Stomach smooth muscle (tissue), 2 donors: ENCODE measurements around the gene PRCD.
A peak's percentile ranks its signal among the peaks of the same experiment; 100 is the strongest.
"Not testable (repeated sequence)": the region's sequence is repeated elsewhere in the genome, so short reads cannot be mapped to it uniquely, and the experiment has no call there.

Experiments
- H3K27ac ChIP-seq: one replicate; pipeline ENCODE4 v1.7.0; 2013; ENCODE audit warnings: mild to moderate bottlenecking, low read length, inconsistent platforms
- H3K27me3 ChIP-seq, 2 donors: one replicate each; pipeline ENCODE4 v1.7.0; 2013; ENCODE audit warnings: low read length in 2 of 2; ENCODE audit not compliant: insufficient read depth in 2 of 2, control insufficient read depth in 1 of 2
- H3K36me3 ChIP-seq, 2 donors: one replicate each; pipeline ENCODE4 v1.7.0; 2013; ENCODE audit warnings: low read length in 2 of 2; ENCODE audit not compliant: control insufficient read depth in 2 of 2, insufficient read depth in 2 of 2
- H3K4me1 ChIP-seq: one replicate; pipeline ENCODE4 v1.7.0; 2013; ENCODE audit warnings: low read length; ENCODE audit not compliant: control insufficient read depth, insufficient read depth
- H3K4me3 ChIP-seq, 2 donors: one replicate each; pipeline ENCODE4 v1.7.0; 2013; ENCODE audit warnings: low read length in 2 of 2
- H3K9ac ChIP-seq, 2 donors: one replicate each; pipeline ENCODE4 v1.7.0; 2013; ENCODE audit warnings: low read length in 2 of 2, mild to moderate bottlenecking in 1 of 2
- H3K9me3 ChIP-seq, 2 donors: one replicate each; pipeline ENCODE4 v1.7.0; 2013; ENCODE audit warnings: low read length in 2 of 2; ENCODE audit not compliant: control insufficient read depth in 2 of 2
- donor health status: healthy.
- donor health status: Pancreatic carcinoma.

PRCD gene

GRCh38 chr17:76559460-76559859 lies 19.6 kb downstream of the PRCD start:
- H3K9ac ChIP-seq, H3K36me3 ChIP-seq, H3K27ac ChIP-seq, H3K27me3 ChIP-seq, H3K9me3 ChIP-seq, H3K4me3 ChIP-seq: not testable (repeated sequence)
- H3K4me1 ChIP-seq, result peaks cover 27% of the 10 kb centered on the region

- Histone ChIP-seq H3K9ac (peak overlapping the region in 1 of 2 donors; percentile 21), H3K27me3 (no peaks in the 10 kb centered on the region), H3K4me3 (no peak overlapping the region), H3K27ac (no peak overlapping the region), H3K9me3 (no peaks in the 10 kb centered on the region), H3K4me1 (peaks cover 27% of the 10 kb centered on the region), H3K36me3 (peaks cover 11% of the 10 kb centered on the region in 2 donors)
Observed at GRCh38 chr17:76560036-76560876, 20.4 kb downstream of the PRCD start.

GRCh38 chr17:76560877-76561221 lies 21.0 kb downstream of the PRCD start:
- Histone ChIP-seq H3K27ac (no peak overlapping the region), H3K9me3 (no peaks in the 10 kb centered on the region), H3K27me3 (no peaks in the 10 kb centered on the region), H3K4me3 (no peak overlapping the region), H3K36me3 (peaks cover 15 to 17% of the 10 kb centered on the region in 2 donors), H3K9ac (no peak overlapping the region), H3K4me1 (peaks cover 27% of the 10 kb centered on the region)

- Histone ChIP-seq H3K9ac (no peak overlapping the region), H3K4me1 (peaks cover 27% of the 10 kb centered on the region), H3K9me3 (no peaks in the 10 kb centered on the region), H3K27ac (no peak overlapping the region), H3K4me3 (no peak overlapping the region), H3K27me3 (no peaks in the 10 kb centered on the region), H3K36me3 (peaks cover 18 to 19% of the 10 kb centered on the region in 2 donors)
Observed at GRCh38 chr17:76561332-76561731, 21.5 kb downstream of the PRCD start.

GRCh38 chr17:76561799-76562268 lies 22.0 kb downstream of the PRCD start:
- peaks cover 18 to 19% of the 10 kb centered on the region in 2 donors for H3K36me3 ChIP-seq
- no peak overlapping the region for H3K27ac ChIP-seq
- H3K9me3 ChIP-seq, result no peaks in the 10 kb centered on the region
- H3K27me3 ChIP-seq, result no peaks in the 10 kb centered on the region
- no peak overlapping the region for H3K4me3 ChIP-seq
- H3K4me1 ChIP-seq, result peaks cover 27% of the 10 kb centered on the region
- H3K9ac ChIP-seq, result no peak overlapping the region

- Histone ChIP-seq H3K4me1 (peaks cover 25% of the 10 kb centered on the region), H3K4me3 (no peak overlapping the region), H3K36me3 (peaks cover 18 to 21% of the 10 kb centered on the region in 2 donors), H3K27ac (no peak overlapping the region), H3K27me3 (no peaks in the 10 kb centered on the region), H3K9me3 (no peaks in the 10 kb centered on the region), H3K9ac (no peak overlapping the region)
Observed at GRCh38 chr17:76562734-76563148, 22.9 kb downstream of the PRCD start.

GRCh38 chr17:76563359-76563758 lies 23.5 kb downstream of the PRCD start:
- not testable (repeated sequence) for H3K4me3 ChIP-seq, H3K9ac ChIP-seq, H3K27ac ChIP-seq, H3K27me3 ChIP-seq, H3K9me3 ChIP-seq
- peaks cover 24% of the 10 kb centered on the region for H3K4me1 ChIP-seq
- H3K36me3 ChIP-seq, result peaks cover 18 to 21% of the 10 kb centered on the region in 2 donors

GRCh38 chr17:76564991-76565727 lies 25.3 kb downstream of the PRCD start:
- peaks cover 15% of the 10 kb centered on the region for H3K4me1 ChIP-seq
- not testable (repeated sequence) for H3K9ac ChIP-seq, H3K27me3 ChIP-seq, H3K4me3 ChIP-seq, H3K27ac ChIP-seq, H3K9me3 ChIP-seq
- H3K36me3 ChIP-seq, result peaks cover 18 to 20% of the 10 kb centered on the region in 2 donors

GRCh38 chr17:76565728-76566612 lies 26.1 kb downstream of the PRCD start:
- H3K36me3 ChIP-seq, result peaks cover 18 to 20% of the 10 kb centered on the region in 2 donors
- H3K9ac ChIP-seq, result no peak overlapping the region
- H3K4me3 ChIP-seq, result no peak overlapping the region
- peaks cover 19% of the 10 kb centered on the region for H3K4me1 ChIP-seq
- H3K27ac ChIP-seq, result no peak overlapping the region
- no peaks in the 10 kb centered on the region for H3K9me3 ChIP-seq
- H3K27me3 ChIP-seq, result peaks cover 0 to 2% of the 10 kb centered on the region in 2 donors

GRCh38 chr17:76566613-76566943 lies 26.7 kb downstream of the PRCD start:
- Histone ChIP-seq H3K4me1 (peaks cover 19% of the 10 kb centered on the region), H3K9me3 (no peaks in the 10 kb centered on the region), H3K27ac (no peak overlapping the region), H3K27me3 (peaks cover 0 to 2% of the 10 kb centered on the region in 2 donors), H3K9ac (no peak overlapping the region), H3K4me3 (no peak overlapping the region), H3K36me3 (peaks cover 18% of the 10 kb centered on the region in 2 donors)
